H1 (cell line): ENCODE measurements around the gene SV2C. TPM values are rescaled to one million over a fixed set of nuclear protein-coding genes. Genes with fewer than 3 reads are reported as not detected.

Source experiments
- CTCF ChIA-PET: fragments of 300-600 bp; sonication (Branson Sonifier 250); formaldehyde crosslinking; loops from one replicate; lab custom pipeline; 2021; ENCODE audit not compliant: partially characterized antibody; lab: Charles Lee
- POLR2A ChIA-PET: fragments of 300-600 bp; sonication (Branson Sonifier 250); formaldehyde crosslinking; loops from one replicate; lab custom pipeline; 2021; ENCODE audit warnings: inconsistent platforms; ENCODE audit not compliant: partially characterized antibody; lab: Charles Lee
- DNase-seq, 2 experiments: peaks; one replicate each; pipeline versions ENCODE4 v3.0.0 to v3.0.0-alpha.2; 2010 to 2022; ENCODE audit warnings: low spot score in 2 of 2, low read depth in 1 of 2, mixed read lengths in 1 of 2
- FAIRE-seq: peaks from 2 replicates; lab custom pipeline; 2011; peaks lifted over from hg19 to GRCh38; lab: Jason Lieb, UNC
- H2AFZ ChIP-seq: 2 replicates; pipeline ENCODE4 v1.8.1; 2012; ENCODE audit warnings: low read length, inconsistent platforms
- H2AK5ac ChIP-seq: 2 replicates; pipeline ENCODE4 v1.6.1; 2013; ENCODE audit warnings: low read depth, low read length
- H2BK120ac ChIP-seq: replicated peaks from 2 replicates; pipeline ENCODE3; 2013; ENCODE audit warnings: low read depth, low read length, inconsistent platforms
- H2BK12ac ChIP-seq: 2 replicates; pipeline ENCODE4 v1.6.1; 2013; ENCODE audit warnings: low read depth, low read length
- H2BK15ac ChIP-seq: 2 replicates; pipeline ENCODE4 v1.6.1; 2013; ENCODE audit warnings: low read length
- H2BK20ac ChIP-seq: 2 replicates; pipeline ENCODE4 v1.6.1; 2013; ENCODE audit warnings: low read length
- H2BK5ac ChIP-seq: 2 replicates; pipeline ENCODE4 v1.6.1; 2013; ENCODE audit warnings: low read depth, low read length
- H3K14ac ChIP-seq: 2 replicates; pipeline ENCODE4 v1.6.1; 2013; ENCODE audit warnings: inconsistent platforms; ENCODE audit not compliant: insufficient read length
- H3K18ac ChIP-seq: 2 replicates; pipeline ENCODE4 v1.6.1; 2013; ENCODE audit warnings: low read length; ENCODE audit errors: extremely low read depth
- H3K23ac ChIP-seq: 2 replicates; pipeline ENCODE4 v1.6.1; 2013; ENCODE audit warnings: inconsistent platforms; ENCODE audit not compliant: insufficient read length
- H3K23me2 ChIP-seq: 2 replicates; pipeline ENCODE4 v1.6.1; 2013; ENCODE audit warnings: low read depth, low read length
- H3K27ac ChIP-seq: 2 replicates; pipeline ENCODE4 v1.6.1; 2011; ENCODE audit warnings: low read depth, low read length, inconsistent platforms
- H3K27me3 ChIP-seq, 4 experiments: replicated peaks in 1 of 4; 1 replicate in 1 of 4; 2 replicates in 3 of 4; pipeline versions ENCODE4 v1.6.1 to v1.8.1; 2011 to 2013; ENCODE audit warnings: low read length in 3 of 4, mild to moderate bottlenecking in 3 of 4, inconsistent platforms in 2 of 4, mixed read lengths in 2 of 4, moderate library complexity in 1 of 4; ENCODE audit not compliant: control insufficient read depth in 3 of 4, insufficient read depth in 3 of 4; ENCODE audit errors: extremely low read depth in 1 of 4
- H3K36me3 ChIP-seq, 4 experiments: 2 replicates each; pipeline versions ENCODE4 v1.6.1 to v1.8.1; 2011 to 2013; ENCODE audit warnings: mild to moderate bottlenecking in 4 of 4, low read length in 3 of 4, moderate library complexity in 2 of 4, control low read depth in 1 of 4, inconsistent platforms in 1 of 4; ENCODE audit not compliant: insufficient read depth in 4 of 4, control insufficient read depth in 2 of 4
- H3K4ac ChIP-seq: replicated peaks from 2 replicates; pipeline ENCODE3; 2013; ENCODE audit warnings: low read length, low read depth, mixed read lengths, inconsistent platforms; ENCODE audit not compliant: insufficient read length
- H3K4me1 ChIP-seq, 4 experiments: replicated peaks in 1 of 4; 1 replicate in 1 of 4; 2 replicates in 3 of 4; pipeline versions ENCODE4 v1.6.1 to v1.8.1; 2011 to 2013; ENCODE audit warnings: low read length in 3 of 4, inconsistent platforms in 2 of 4, mixed read lengths in 1 of 4; ENCODE audit not compliant: insufficient read depth in 4 of 4, control insufficient read depth in 3 of 4
- H3K4me2 ChIP-seq, 2 experiments: 2 replicates each; pipeline versions ENCODE4 v1.6.1 to v1.8.1; 2011 to 2013; ENCODE audit warnings: low read depth in 2 of 2, low read length in 2 of 2, control low read depth in 1 of 2, inconsistent platforms in 1 of 2, mild to moderate bottlenecking in 1 of 2; ENCODE audit not compliant: insufficient read depth in 1 of 2
- H3K4me3 ChIP-seq, 4 experiments: fragments of 200-600, 300-600 bp in 1 of 4; sonication (generic), shearing (Covaris generic), sonication (Bioruptor Twin) in 1 of 4; 2 replicates each; pipeline versions ENCODE4 v1.5.1 to v1.8.1; 2011 to 2016; ENCODE audit warnings: low read length in 4 of 4, low read depth in 3 of 4, control low read depth in 2 of 4, inconsistent platforms in 2 of 4, mild to moderate bottlenecking in 2 of 4, mixed read lengths in 1 of 4, moderate library complexity in 1 of 4; ENCODE audit not compliant: insufficient read depth in 2 of 4; ENCODE audit errors: extremely low read depth in 1 of 4
- H3K56ac ChIP-seq: replicated peaks from 2 replicates; pipeline ENCODE3; 2013; ENCODE audit warnings: low read depth, mild to moderate bottlenecking, mixed read lengths, low read length, inconsistent platforms; ENCODE audit not compliant: insufficient read length
- H3K79me1 ChIP-seq: 2 replicates; pipeline ENCODE4 v1.6.1; 2013; ENCODE audit warnings: low read depth, low read length, control low read depth
- H3K79me2 ChIP-seq, 2 experiments: 2 replicates each; pipeline versions ENCODE4 v1.6.1 to v1.8.1; 2012 to 2013; ENCODE audit warnings: low read length in 2 of 2, mild to moderate bottlenecking in 2 of 2, inconsistent platforms in 1 of 2; ENCODE audit not compliant: insufficient read depth in 2 of 2, control insufficient read depth in 1 of 2
- H3K9ac ChIP-seq, 4 experiments: replicated peaks in 1 of 4; 1 replicate in 1 of 4; 2 replicates in 3 of 4; pipeline versions ENCODE4 v1.6.1 to v1.8.1; 2011 to 2013; ENCODE audit warnings: low read depth in 3 of 4, low read length in 3 of 4, control low read depth in 2 of 4, mild to moderate bottlenecking in 2 of 4, moderate library complexity in 2 of 4, inconsistent platforms in 1 of 4; ENCODE audit errors: extremely low read depth in 1 of 4
- H3K9me3 ChIP-seq, 2 experiments: 2 replicates each; pipeline versions ENCODE4 v1.6.1 to v1.8.1; 2012 to 2013; ENCODE audit warnings: mild to moderate bottlenecking in 2 of 2, moderate library complexity in 2 of 2, control low read depth in 1 of 2, inconsistent platforms in 1 of 2, low read depth in 1 of 2, low read length in 1 of 2, mixed read lengths in 1 of 2; ENCODE audit not compliant: insufficient read depth in 2 of 2
- H4K20me1 ChIP-seq, 2 experiments: replicated peaks in 1 of 2; 2 replicates each; pipeline versions ENCODE3 to v1.8.1; 2011 to 2013; ENCODE audit warnings: inconsistent platforms in 2 of 2, low read length in 2 of 2, mild to moderate bottlenecking in 1 of 2; ENCODE audit not compliant: insufficient read depth in 2 of 2, control insufficient read depth in 1 of 2
- H4K5ac ChIP-seq: 2 replicates; pipeline ENCODE4 v1.6.1; 2013; ENCODE audit warnings: low read length, low read depth, mixed read lengths, inconsistent platforms; ENCODE audit not compliant: insufficient read length
- H4K8ac ChIP-seq: 2 replicates; pipeline ENCODE4 v1.8.0; 2013; ENCODE audit warnings: mild to moderate bottlenecking, moderate library complexity, low read length, inconsistent platforms; ENCODE audit not compliant: insufficient read depth; ENCODE audit errors: extremely low read depth
- H4K91ac ChIP-seq: replicated peaks from 2 replicates; pipeline ENCODE3; 2013; ENCODE audit warnings: low read length, mixed read lengths, inconsistent platforms; ENCODE audit not compliant: insufficient read length
- CBX8 ChIP-seq: fragments of 300-800, 300-1000 bp; sonication (generic); IDR thresholded peaks from 2 replicates; pipeline ENCODE4 v1.7.1; 2016; ENCODE audit warnings: low read depth, low read length, borderline replicate concordance
- CTBP2 ChIP-seq: IDR thresholded peaks from 2 replicates; pipeline ENCODE4 v1.7.0; 2011; ENCODE audit warnings: borderline replicate concordance, mild to moderate bottlenecking, moderate library complexity, mixed read lengths, low read length; ENCODE audit not compliant: insufficient read depth, insufficient read length
- FOSL1 ChIP-seq: IDR thresholded peaks from 2 replicates; pipeline ENCODE4 v1.6.1; 2011; ENCODE audit warnings: mild to moderate bottlenecking, low read depth, low read length, moderate library complexity; ENCODE audit not compliant: insufficient read depth
- JUN ChIP-seq: IDR thresholded peaks from 2 replicates; pipeline ENCODE4 v1.6.1; 2011; ENCODE audit warnings: low read depth, mild to moderate bottlenecking, improper control_type of control experiment, low read length
- POLR2A ChIP-seq, 2 experiments: IDR thresholded peaks; 1 replicate in 1 of 2; 2 replicates in 1 of 2; pipeline ENCODE4 v1.6.1; 2011; ENCODE audit warnings: low read depth in 2 of 2, low read length in 2 of 2, mild to moderate bottlenecking in 2 of 2; ENCODE audit errors: control extremely low read depth in 1 of 2
- RAD21 ChIP-seq, 2 experiments: IDR thresholded peaks in 1 of 2; conservative IDR thresholded peaks in 1 of 2; 2 replicates each; pipeline ENCODE4 v1.6.1; 2011; ENCODE audit warnings: low read depth in 2 of 2, low read length in 2 of 2, improper control_type of control experiment in 1 of 2, inconsistent platforms in 1 of 2, mild to moderate bottlenecking in 1 of 2, moderate library complexity in 1 of 2
- SP4 ChIP-seq: IDR thresholded peaks from 2 replicates; pipeline ENCODE4 v1.6.1; 2012; ENCODE audit warnings: low read length, inconsistent platforms
- YY1 ChIP-seq: IDR thresholded peaks from 2 replicates; pipeline ENCODE4 v1.6.1; 2011; ENCODE audit warnings: low read depth, mild to moderate bottlenecking, low read length
- WGBS, 2 experiments: shearing (Covaris generic) in 1 of 2; methylation state at CpG; one replicate each; pipeline versions ENCODE4 v1.1.6 to v1.1.7; 2013 to 2015; ENCODE audit warnings: low lambda C conversion rate in 2 of 2, mixed read lengths in 2 of 2, inconsistent platforms in 1 of 2, low coverage in 1 of 2, missing lambda C conversion rate in 1 of 2; ENCODE audit not compliant: insufficient replicate concordance in 2 of 2, insufficient coverage in 1 of 2, insufficient read length in 1 of 2; ENCODE audit errors: extremely low coverage in 1 of 2, missing lambda C conversion rate in 1 of 2; 5-methylcytosine and 5-hydroxymethylcytosine counted together
- polyA plus RNA-seq, 7 experiments: library from polyadenylated mRNA; depleted of rRNA in 3 of 7; stranded (reverse) in 5 of 7; unstranded in 2 of 7; fragments of >200 nt in 5 of 7; fragments of 200-250 nt in 2 of 7; gene quantifications; 1 replicate in 5 of 7; 2 replicates in 1 of 7; 4 replicates in 1 of 7; pipeline versions ENCODE4 v1.2.1 to v1.2.3, GENCODE V29; 2011 to 2013; ENCODE audit warnings: missing spikeins in 2 of 7, mixed read lengths in 2 of 7
- total RNA-seq: library from RNA; stranded (reverse); fragmentation: NEBNext Ultra II Directional; extraction: Animal tissue kit (Norgen Biotek cat#: 25700); gene quantifications from 2 replicates; pipeline ENCODE4 v1.2.1, GENCODE V29; 2021

SV2C gene
- total and polyA plus RNA-seq, 2 of the 8 experiments (the other 6 are each of a cell fraction or from before 2014, with no cell fraction given): 0.08 to 0.24 TPM

DNA sequence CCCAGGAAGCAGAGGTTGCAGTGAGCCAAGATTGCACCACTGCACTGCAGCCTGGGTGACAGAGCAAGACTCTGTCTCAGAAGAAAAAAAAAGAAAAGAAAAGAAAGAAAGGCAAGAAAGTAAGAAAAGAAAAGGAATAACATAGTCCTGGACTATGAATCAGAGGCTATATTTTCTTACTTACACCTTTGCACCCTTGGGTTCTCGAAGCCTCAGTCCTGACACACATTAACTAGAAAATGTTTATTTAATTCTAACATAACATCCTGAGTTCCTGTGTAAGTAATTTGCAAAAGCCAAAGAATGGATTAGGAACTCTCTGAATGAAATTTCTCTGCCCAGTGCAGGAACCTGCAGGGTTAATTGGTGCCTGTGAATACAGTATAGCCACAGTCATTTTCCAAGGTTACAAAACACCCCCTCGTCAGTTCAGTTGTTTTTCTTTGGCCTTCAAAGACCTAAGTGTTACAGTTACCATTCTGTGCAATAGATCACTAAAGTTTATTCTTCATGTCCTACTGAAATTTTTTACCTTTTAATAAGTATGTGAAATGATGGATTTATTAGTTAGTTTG lies 147.6 kb downstream of the SV2C start:
- Histone ChIP-seq H2BK5ac (no peak overlapping the region), H3K4ac (no peak overlapping the region), H2AFZ (no peak overlapping the region), H4K91ac (no peak overlapping the region), H4K5ac (no peak overlapping the region), H2BK20ac (no peak overlapping the region), H3K4me2 (no peak overlapping the region), H2BK15ac (no peak overlapping the region), H3K4me3 (no peak overlapping the region), H4K20me1 (no peaks in the 10 kb centered on the region), H3K79me1 (no peaks in the 10 kb centered on the region), H3K27ac (no peak overlapping the region), H3K9ac (no peak overlapping the region), H2BK120ac (no peak overlapping the region), H2AK5ac (no peak overlapping the region), H3K36me3 (no peaks in the 10 kb centered on the region), H3K23ac (no peak overlapping the region), H3K4me1 (peaks cover 2 to 7% (median 4%) of the 10 kb centered on the region in 4 experiments; a peak in 4 of 7 replicates), H3K23me2 (no peaks in the 10 kb centered on the region), H3K56ac (no peak overlapping the region), H4K8ac (no peak overlapping the region), H3K9me3 (no peaks in the 10 kb centered on the region), H3K14ac (no peak overlapping the region), H3K27me3 (no peaks in the 10 kb centered on the region), H2BK12ac (no peak overlapping the region), H3K79me2 (no peaks in the 10 kb centered on the region), H3K18ac (no peak overlapping the region)
- 81% methylated on average over 2 of the region's 2 CpGs; no CpG with 5 or more reads in 1 of the 2 experiments for whole genome bisulfite sequencing, 2 experiments
- ChIA-PET POLR2A (no interaction called here), CTCF (no interaction called here)
- TF ChIP-seq CBX8 (no peak), RAD21 (IDR thresholded peaks at IDR 0.05 in 1 of 2, conservative IDR thresholded peaks at IDR 0.05 in 1 of 2; ENCODE audit: low read depth in 2 of 2, low read length in 2 of 2) (no peak), POLR2A (IDR thresholded peaks at IDR 0.05; ENCODE audit: control extremely low read depth in 1 of 2, low read depth in 2 of 2, low read length in 2 of 2) (no peak), FOSL1 (no peak), SP4 (no peak), CTBP2 (no peak), JUN (no peak), YY1 (no peak)
- no peak for FAIRE-seq
- no peak for DNase-seq
